SK-N-SH (cell line): ENCODE results near the gene SMARCE1. TPM values are rescaled to one million over a fixed set of nuclear protein-coding genes. Genes with fewer than 3 reads are reported as not detected.

Experiments
- CTCF ChIA-PET: fragments of 300-600, 350-600 bp; formaldehyde crosslinking; extraction: SDS; loops from one replicate; lab custom pipeline; 2021; lab: Yijun Ruan, JAX
- POLR2A ChIA-PET: fragments of 350-600 bp; sonication (Branson Sonifier 250); formaldehyde crosslinking; extraction: SDS; loops from one replicate; lab custom pipeline; 2020; ENCODE audit warnings: antibody characterized with exemption, inconsistent platforms; lab: Yijun Ruan, JAX
- DNase-seq: peaks from one replicate; pipeline ENCODE4 v3.0.0; 2012
- H2AFZ ChIP-seq: fragments of 200-600 bp; sonication (generic); 2 replicates; pipeline ENCODE4 v1.8.1; 2016; ENCODE audit warnings: antibody characterized with exemption, mild to moderate bottlenecking, low read depth
- H3F3A ChIP-seq: fragments of 200-600 bp; sonication (generic); replicated peaks from 2 replicates; pipeline ENCODE3; 2016; ENCODE audit warnings: antibody characterized with exemption, mild to moderate bottlenecking; ENCODE audit not compliant: insufficient read depth
- H3K27ac ChIP-seq, 2 experiments: fragments of 200-500 bp in 1 of 2; fragments of 200-600 bp in 1 of 2; sonication (Bioruptor generic) in 1 of 2; sonication (generic), shearing (Covaris generic) in 1 of 2; 2 replicates each; pipeline versions ENCODE4 v1.5.1 to v1.6.1; 2014 to 2016; ENCODE audit warnings: low read depth in 2 of 2, inconsistent platforms in 1 of 2, low read length in 1 of 2, mild to moderate bottlenecking in 1 of 2, mixed read lengths in 1 of 2
- H3K27me3 ChIP-seq: fragments of 200-600 bp; sonication (generic), shearing (Covaris generic); 2 replicates; pipeline ENCODE4 v1.6.1; 2016; ENCODE audit warnings: mixed run types; ENCODE audit not compliant: insufficient read depth
- H3K36me3 ChIP-seq, 2 experiments: fragments of 200-500 bp in 1 of 2; fragments of 200-600 bp in 1 of 2; sonication (Bioruptor generic) in 1 of 2; sonication (generic) in 1 of 2; replicated peaks in 1 of 2; 2 replicates each; pipeline versions ENCODE3 to v1.5.1; 2014 to 2016; ENCODE audit warnings: low read length in 1 of 2, mild to moderate bottlenecking in 1 of 2; ENCODE audit not compliant: insufficient read depth in 2 of 2, control insufficient read depth in 1 of 2
- H3K4me1 ChIP-seq, 2 experiments: fragments of 200-500 bp in 1 of 2; fragments of 200-600 bp in 1 of 2; sonication (Bioruptor generic) in 1 of 2; sonication (generic), shearing (Covaris generic) in 1 of 2; 2 replicates each; pipeline versions ENCODE4 v1.5.1 to v1.6.1; 2014 to 2016; ENCODE audit warnings: low read depth in 1 of 2, low read length in 1 of 2, mixed run types in 1 of 2; ENCODE audit not compliant: insufficient read depth in 2 of 2, control insufficient read depth in 1 of 2
- H3K4me2 ChIP-seq: fragments of 200-600 bp; sonication (generic), shearing (Covaris generic); 2 replicates; pipeline ENCODE4 v1.6.1; 2017; ENCODE audit warnings: mixed run types
- H3K4me3 ChIP-seq, 2 experiments: fragments of 200-500 bp in 1 of 2; fragments of 200-600 bp in 1 of 2; sonication (Bioruptor generic) in 1 of 2; sonication (generic), shearing (Covaris generic) in 1 of 2; 2 replicates each; pipeline versions ENCODE4 v1.5.1 to v1.8.1; 2014 to 2016; ENCODE audit warnings: low read depth in 2 of 2, inconsistent platforms in 1 of 2, low read length in 1 of 2, mild to moderate bottlenecking in 1 of 2, mixed read lengths in 1 of 2, moderate library complexity in 1 of 2
- H3K79me2 ChIP-seq: fragments of 200-600 bp; sonication (generic); 2 replicates; pipeline ENCODE4 v1.8.1; 2017; ENCODE audit warnings: mild to moderate bottlenecking; ENCODE audit not compliant: insufficient read depth
- H3K9ac ChIP-seq: fragments of 200-600 bp; sonication (generic); 2 replicates; pipeline ENCODE4 v1.6.1; 2017; ENCODE audit warnings: mixed run types
- H3K9me2 ChIP-seq: fragments of 200-600 bp; sonication (generic); 2 replicates; pipeline ENCODE4 v1.6.1; 2017; ENCODE audit warnings: mixed run types
- H3K9me3 ChIP-seq: fragments of 200-600 bp; sonication (generic); 2 replicates; pipeline ENCODE4 v1.6.1; 2017; ENCODE audit warnings: mixed run types, mild to moderate bottlenecking, moderate library complexity
- H4K20me1 ChIP-seq: fragments of 200-600 bp; sonication (generic); 2 replicates; pipeline ENCODE4 v1.6.1; 2017; ENCODE audit warnings: mild to moderate bottlenecking, mixed run types; ENCODE audit not compliant: insufficient read depth
- CHD2 ChIP-seq: fragments of 150-350 bp; IDR thresholded peaks from 2 replicates; pipeline ENCODE4 v1.6.1; 2018; ENCODE audit warnings: low read length; ENCODE audit not compliant: partially characterized antibody
- EP300 ChIP-seq, 2 experiments: IDR thresholded peaks; 2 replicates each; pipeline versions ENCODE4 v1.4.0 to v1.6.1; 2012; ENCODE audit warnings: borderline replicate concordance in 1 of 2, low read depth in 1 of 2, low read length in 1 of 2
- FOXJ3 ChIP-seq: sonication (generic); formaldehyde crosslinking; IDR thresholded peaks from 2 replicates; pipeline ENCODE4 v1.5.1; 2020; ENCODE audit warnings: mild to moderate bottlenecking, missing genetic modification reagents
- IRF3 ChIP-seq: fragments of 150-350 bp; IDR thresholded peaks from 2 replicates; pipeline ENCODE4 v1.6.1; 2016; ENCODE audit warnings: mild to moderate bottlenecking, low read depth, low read length
- MAX ChIP-seq: IDR thresholded peaks from 2 replicates; pipeline ENCODE4 v1.4.0; 2012; ENCODE audit warnings: low read depth
- NFIC ChIP-seq: IDR thresholded peaks from 2 replicates; pipeline ENCODE4 v1.4.0; 2012; ENCODE audit warnings: borderline replicate concordance
- PBX3 ChIP-seq: IDR thresholded peaks from 2 replicates; pipeline ENCODE4; 2012
- RAD21 ChIP-seq: IDR thresholded peaks from 2 replicates; pipeline ENCODE4 v1.6.1; 2012; ENCODE audit warnings: mild to moderate bottlenecking, low read length
- RCOR1 ChIP-seq: fragments of 150-350 bp; IDR thresholded peaks from 2 replicates; pipeline ENCODE4 v1.6.1; 2017; ENCODE audit warnings: antibody characterized with exemption, low read length
- REST ChIP-seq: IDR thresholded peaks from 2 replicates; pipeline ENCODE4 v1.6.1; 2012; ENCODE audit warnings: mild to moderate bottlenecking, low read depth, low read length, moderate library complexity
- RXRA ChIP-seq: IDR thresholded peaks from 2 replicates; pipeline ENCODE4 v1.4.0; 2012; ENCODE audit warnings: low read depth, mild to moderate bottlenecking, borderline replicate concordance
- SIN3A ChIP-seq: IDR thresholded peaks from 2 replicates; pipeline ENCODE4 v1.6.1; 2012; ENCODE audit warnings: low read depth, mild to moderate bottlenecking, low read length, moderate library complexity, borderline replicate concordance
- TAF1 ChIP-seq: IDR thresholded peaks from 2 replicates; pipeline ENCODE4 v1.6.1; 2012; ENCODE audit warnings: low read depth, mild to moderate bottlenecking, low read length, moderate library complexity, borderline replicate concordance
- TCF12 ChIP-seq: IDR thresholded peaks from 2 replicates; pipeline ENCODE4 v1.4.0; 2012
- TEAD4 ChIP-seq: IDR thresholded peaks from 2 replicates; pipeline ENCODE4 v1.4.0; 2012; ENCODE audit warnings: mild to moderate bottlenecking, borderline replicate concordance; ENCODE audit not compliant: insufficient read depth
- USF1 ChIP-seq: IDR thresholded peaks from 2 replicates; pipeline ENCODE4 v1.4.0; 2012; ENCODE audit warnings: low read depth, borderline replicate concordance
- USF2 ChIP-seq: fragments of 150-350 bp; IDR thresholded peaks from 2 replicates; pipeline ENCODE4 v1.6.1; 2017; ENCODE audit warnings: antibody characterized with exemption, low read length, low read depth, borderline replicate concordance
- YY1 ChIP-seq: IDR thresholded peaks from 2 replicates; pipeline ENCODE4 v1.4.0; 2012; ENCODE audit warnings: low read depth, mild to moderate bottlenecking
- ZBTB33 ChIP-seq: IDR thresholded peaks from 2 replicates; pipeline ENCODE4 v1.4.0; 2012; ENCODE audit warnings: low read depth, borderline replicate concordance
- WGBS: methylation state at CpG from one replicate; pipeline ENCODE4 v1.1.6; 2017; ENCODE audit warnings: low lambda C conversion rate; 5-methylcytosine and 5-hydroxymethylcytosine counted together
- polyA plus RNA-seq, 3 experiments: library from polyadenylated mRNA; depleted of rRNA; stranded (reverse); fragments of >200 nt; gene quantifications; 2 replicates each; pipeline ENCODE4 v1.2.3, GENCODE V29; 2012

SMARCE1 gene
- polyA plus RNA-seq, 1 of the 3 experiments (the other 2 are of a cell fraction) = 45.9 TPM

GRCh38 chr17:40672654-40673053, 25.0 kb upstream of the SMARCE1 start:
- no peak overlapping the region for H3K4me3 ChIP-seq
- no peaks in the 10 kb centered on the region for H3F3A ChIP-seq
- H3K9ac ChIP-seq = no peak overlapping the region
- DNase-seq = no peak
- no peaks in the 10 kb centered on the region for H3K36me3 ChIP-seq
- peaks cover 66% of the 10 kb centered on the region for H3K27me3 ChIP-seq
- no peaks in the 10 kb centered on the region for H4K20me1 ChIP-seq
- no peaks in the 10 kb centered on the region for H3K4me1 ChIP-seq
- H3K9me2 ChIP-seq = no peaks in the 10 kb centered on the region
- H3K4me2 ChIP-seq = no peak overlapping the region
- CTCF ChIA-PET = interaction anchor here (0.7 kb wide), 1 partner anchor 53 kb away, joined by 3 read pairs; no protein-coding TSS in a partner anchor
- no peak overlapping the region for H2AFZ ChIP-seq
- TF ChIP-seq FOXJ3 (no peak), YY1 (no peak), NFIC (no peak), TAF1 (no peak), PBX3 (no peak), TCF12 (no peak), USF1 (no peak), IRF3 (no peak), SIN3A (no peak), TEAD4 (no peak), ZBTB33 (no peak), MAX (no peak), EP300 (IDR thresholded peaks at IDR 0.05; ENCODE audit: borderline replicate concordance in 1 of 2, low read depth in 1 of 2, low read length in 1 of 2) (no peak), USF2 (no peak), RAD21 (no peak), RXRA (no peak), REST (no peak), CHD2 (no peak), RCOR1 (no peak)
- 16% methylated on average over 2 of the region's 2 CpGs for WGBS
- H3K79me2 ChIP-seq = no peaks in the 10 kb centered on the region
- H3K27ac ChIP-seq = no peak overlapping the region
- POLR2A ChIA-PET = interaction anchor here (0.7 kb wide), 1 partner anchor 867 kb away, joined by 3 read pairs; no protein-coding TSS in a partner anchor
- no peaks in the 10 kb centered on the region for H3K9me3 ChIP-seq
